C4-2B (cell line): ENCODE results near the gene OPCML.

ENCODE experiments used
- CTCF ChIP-seq: fragments of 450-650 bp; conservative IDR thresholded peaks from 2 replicates; pipeline ENCODE4 v1.5.1; 2017; ENCODE audit warnings: mild to moderate bottlenecking
- ZFX ChIP-seq: fragments of 450-650 bp; IDR thresholded peaks from 2 replicates; pipeline ENCODE4 v1.6.1; 2017

GRCh38 chr11:133202816-133203215 lies 329.5 kb downstream of the OPCML start:
- TF ChIP-seq CTCF (no peak), ZFX (no peak)
